ENCODE results near the gene ZMYND8. TPM values are rescaled to one million over a fixed set of nuclear protein-coding genes. Genes with fewer than 3 reads are reported as not detected.

The ZMYND8 gene
- total and polyA plus RNA-seq, 10 of the 15 experiments (the other 5 are each of a cell fraction or from before 2014, with no cell fraction given): 12.9 to 54.8 (median 23.1) TPM

DNA sequence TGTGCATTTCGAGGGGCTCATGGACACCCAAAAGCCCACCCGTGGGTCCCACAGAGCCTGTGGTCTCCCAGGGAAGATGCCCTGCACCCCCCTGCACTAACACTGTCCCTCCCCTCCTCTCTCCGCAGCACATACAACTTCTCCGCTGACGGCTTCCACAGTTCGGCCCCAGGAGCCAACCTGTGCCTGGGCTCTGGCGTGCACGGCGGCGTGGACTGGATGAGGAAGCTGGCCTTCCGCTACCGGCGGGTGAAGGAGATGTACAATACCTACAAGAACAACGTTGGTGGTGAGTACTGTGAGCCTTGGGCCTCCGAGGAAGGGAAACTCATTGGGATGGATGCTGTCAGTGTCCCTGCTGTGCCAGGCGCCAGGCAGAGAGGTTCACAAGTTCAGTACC, 183.9 kb downstream of the ZMYND8 start (continued):
- TF ChIP-seq, protein P1, sequence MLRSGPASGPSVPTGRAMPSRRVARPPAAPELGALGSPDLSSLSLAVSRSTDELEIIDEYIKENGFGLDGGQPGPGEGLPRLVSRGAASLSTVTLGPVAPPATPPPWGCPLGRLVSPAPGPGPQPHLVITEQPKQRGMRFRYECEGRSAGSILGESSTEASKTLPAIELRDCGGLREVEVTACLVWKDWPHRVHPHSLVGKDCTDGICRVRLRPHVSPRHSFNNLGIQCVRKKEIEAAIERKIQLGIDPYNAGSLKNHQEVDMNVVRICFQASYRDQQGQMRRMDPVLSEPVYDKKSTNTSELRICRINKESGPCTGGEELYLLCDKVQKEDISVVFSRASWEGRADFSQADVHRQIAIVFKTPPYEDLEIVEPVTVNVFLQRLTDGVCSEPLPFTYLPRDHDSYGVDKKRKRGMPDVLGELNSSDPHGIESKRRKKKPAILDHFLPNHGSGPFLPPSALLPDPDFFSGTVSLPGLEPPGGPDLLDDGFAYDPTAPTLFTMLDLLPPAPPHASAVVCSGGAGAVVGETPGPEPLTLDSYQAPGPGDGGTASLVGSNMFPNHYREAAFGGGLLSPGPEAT (IDR thresholded peaks at IDR 0.05; ENCODE audit: low read depth): no peak
- TF ChIP-seq MTA2 (IDR thresholded peaks at IDR 0.05; ENCODE audit: low read depth) (no peak), RFX5 (IDR thresholded peaks at IDR 0.05; ENCODE audit: low read depth, low read length) (no peak), CBFB (IDR thresholded peaks at IDR 0.05; ENCODE audit: low read depth) (no peak), MTA3 (IDR thresholded peaks at IDR 0.05; ENCODE audit: borderline replicate concordance, low read length) (no peak)
- TF ChIP-seq, protein P2, sequence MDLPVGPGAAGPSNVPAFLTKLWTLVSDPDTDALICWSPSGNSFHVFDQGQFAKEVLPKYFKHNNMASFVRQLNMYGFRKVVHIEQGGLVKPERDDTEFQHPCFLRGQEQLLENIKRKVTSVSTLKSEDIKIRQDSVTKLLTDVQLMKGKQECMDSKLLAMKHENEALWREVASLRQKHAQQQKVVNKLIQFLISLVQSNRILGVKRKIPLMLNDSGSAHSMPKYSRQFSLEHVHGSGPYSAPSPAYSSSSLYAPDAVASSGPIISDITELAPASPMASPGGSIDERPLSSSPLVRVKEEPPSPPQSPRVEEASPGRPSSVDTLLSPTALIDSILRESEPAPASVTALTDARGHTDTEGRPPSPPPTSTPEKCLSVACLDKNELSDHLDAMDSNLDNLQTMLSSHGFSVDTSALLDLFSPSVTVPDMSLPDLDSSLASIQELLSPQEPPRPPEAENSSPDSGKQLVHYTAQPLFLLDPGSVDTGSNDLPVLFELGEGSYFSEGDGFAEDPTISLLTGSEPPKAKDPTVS (IDR thresholded peaks at IDR 0.05; ENCODE audit: low read depth, low read length): no peak

DNA sequence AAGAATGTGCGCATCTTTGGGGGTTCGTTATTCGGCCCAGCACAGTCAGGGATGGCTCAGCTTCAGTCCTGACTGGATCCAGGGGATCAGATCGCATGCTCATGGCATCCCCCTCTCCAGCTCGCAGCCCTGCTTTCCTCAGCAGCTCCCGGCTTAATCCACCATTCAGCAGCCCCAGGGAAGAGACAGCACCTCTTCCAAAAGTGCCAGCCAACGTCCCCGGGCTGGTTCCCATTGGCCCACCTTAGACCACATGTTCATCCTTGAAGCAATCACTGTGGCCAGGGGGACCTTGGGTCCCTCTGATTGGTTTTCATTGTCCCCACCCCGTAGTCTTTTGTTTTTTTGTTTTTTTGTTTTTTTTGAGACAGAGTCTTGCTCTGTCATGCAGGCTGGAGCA, 188.7 kb downstream of the ZMYND8 start:
- no peaks in the 10 kb centered on the region for H3K79me2 ChIP-seq (ENCODE audit: control insufficient read depth, insufficient read depth, low read length)
- no peaks in the 10 kb centered on the region for H3K4me1 ChIP-seq (ENCODE audit: control insufficient read depth, insufficient read depth, low read length)
- BruUV-seq (replicated peaks): no TSS peak
- RAD21 ChIA-PET (ENCODE audit: unreplicated experiment): no interaction called here
- in situ Hi-C loops (cut with MboI): no loop called here
- 80% methylated on average over 9 of the region's 9 CpGs for WGBS (ENCODE audit: insufficient coverage, insufficient replicate concordance, low lambda C conversion rate, missing lambda C conversion rate)
- H3K27ac ChIP-seq (ENCODE audit: control insufficient read depth, insufficient read depth): no peak overlapping the region
- no peaks in the 10 kb centered on the region; the same call in 2 of the 3 replicates for H3K9me3 ChIP-seq (replicated peaks; ENCODE audit: control insufficient read depth, insufficient read depth, low read length)
- H2AFZ ChIP-seq (ENCODE audit: control insufficient read depth, low read depth, low read length): no peak overlapping the region
- H3K9ac ChIP-seq (ENCODE audit: control insufficient read depth, insufficient read depth, low read length): no peak overlapping the region
- CTCF ChIA-PET: no interaction called here
- intact Hi-C loops (cut with micrococcal nuclease; ENCODE audit: unreplicated experiment): no loop called here
- no peak overlapping the region for H3K4me3 ChIP-seq
- ATAC-seq (no peak), FAIRE-seq (no peak), DNase-seq (ENCODE audit: low read depth, low spot score) (no peak)
- H4K20me1 ChIP-seq (ENCODE audit: control insufficient read depth, insufficient read depth): no peaks in the 10 kb centered on the region; the same call in 1 of the 2 replicates
- H3K27me3 ChIP-seq (replicated peaks in 1 of 2; ENCODE audit: control insufficient read depth in 2 of 2, insufficient read depth in 2 of 2, low read length in 1 of 2): no peaks in the 10 kb centered on the region; a peak in 1 of 4 replicates
- no peaks in the 10 kb centered on the region for H3K36me3 ChIP-seq (ENCODE audit: control insufficient read depth in 2 of 2, insufficient read depth in 2 of 2, low read length in 1 of 2)
- no peak for TF ChIP-seq TCF3 (IDR thresholded peaks at IDR 0.05; ENCODE audit: borderline replicate concordance, insufficient read depth, low read depth, low read length)
- POLR2A ChIA-PET: no interaction called here
- SMC1A ChIA-PET (ENCODE audit: uncharacterized antibody, unreplicated experiment): no interaction called here
- no peak overlapping the region for H3K4me2 ChIP-seq (ENCODE audit: control insufficient read depth, insufficient read depth)

Measured in GM12878 (cell line).